ENCODE measurements around the gene ARID1B. TPM values are rescaled to one million over a fixed set of nuclear protein-coding genes. Genes with fewer than 3 reads are reported as not detected.
A peak's percentile ranks its signal among the peaks of the same experiment; 100 is the strongest.

Gene ARID1B
- total and polyA plus RNA-seq, 2 experiments from 2014 or later = 32.9 to 67.0 TPM

GRCh38 chr6:156842598-156843250 is 65.5 kb downstream of the ARID1B start:
- H3K9me2 ChIP-seq (replicated peaks; ENCODE audit: insufficient read depth) = no peaks in the 10 kb centered on the region
- H3K27ac ChIP-seq = peak overlapping the region; percentile 8
- H3K79me2 ChIP-seq = peaks cover 99% of the 10 kb centered on the region
- H3K4me3 ChIP-seq = no peak overlapping the region
- peaks cover 64% of the 10 kb centered on the region for H4K20me1 ChIP-seq (ENCODE audit: insufficient read depth, poor library complexity, severe bottlenecking)
- no peak overlapping the region for H3K4me2 ChIP-seq
- H3K27me3 ChIP-seq = no peaks in the 10 kb centered on the region
- peaks cover 36% of the 10 kb centered on the region for H3K4me1 ChIP-seq (ENCODE audit: insufficient read depth)
- WGBS (ENCODE audit: low lambda C conversion rate, missing lambda C conversion rate) = 96% methylated on average over 3 of the region's 3 CpGs
- H3K9me3 ChIP-seq (ENCODE audit: low read depth) = no peaks in the 10 kb centered on the region
- H3K36me3 ChIP-seq (replicated peaks; ENCODE audit: insufficient read depth, low read depth) = no peaks in the 10 kb centered on the region
- DNase-seq (ENCODE audit: low spot score) = no peak
- H2AFZ ChIP-seq = no peak overlapping the region
- no peak for TF ChIP-seq EZH2 (IDR thresholded peaks at IDR 0.05; ENCODE audit: borderline replicate concordance)
- TF ChIP-seq CTCF (IDR thresholded peaks at IDR 0.05; ENCODE audit: poor library complexity) = no peak
- no peak for TF ChIP-seq EZH2phosphoT487 (IDR thresholded peaks at IDR 0.05; ENCODE audit: low read depth, severe bottlenecking, unreplicated experiment)

GRCh38 chr6:156844089-156844488 is 66.9 kb downstream of the ARID1B start:
- Histone ChIP-seq H3K4me2 (no peak overlapping the region), H3K4me1 (ENCODE audit: insufficient read depth) (peaks cover 46% of the 10 kb centered on the region), H3K36me3 (replicated peaks; ENCODE audit: insufficient read depth, low read depth) (no peaks in the 10 kb centered on the region), H3K9me2 (replicated peaks; ENCODE audit: insufficient read depth) (no peaks in the 10 kb centered on the region), H3K27me3 (no peaks in the 10 kb centered on the region), H3K79me2 (peaks cover 100% of the 10 kb centered on the region), H4K20me1 (ENCODE audit: insufficient read depth, poor library complexity, severe bottlenecking) (peaks cover 75% of the 10 kb centered on the region), H3K9me3 (ENCODE audit: low read depth) (no peaks in the 10 kb centered on the region), H3K27ac (no peak overlapping the region), H2AFZ (no peak overlapping the region), H3K4me3 (no peak overlapping the region)
- DNase-seq (ENCODE audit: low spot score) = no peak
- WGBS (ENCODE audit: low lambda C conversion rate, missing lambda C conversion rate) = 78% methylated on average over 3 of the region's 3 CpGs
- TF ChIP-seq CTCF (IDR thresholded peaks at IDR 0.05; ENCODE audit: poor library complexity) = no peak
- TF ChIP-seq EZH2 (IDR thresholded peaks at IDR 0.05; ENCODE audit: borderline replicate concordance) = no peak
- no peak for TF ChIP-seq EZH2phosphoT487 (IDR thresholded peaks at IDR 0.05; ENCODE audit: low read depth, severe bottlenecking, unreplicated experiment)

GRCh38 chr6:156845454-156846155 is 68.4 kb downstream of the ARID1B start:
- no peak overlapping the region for H3K27ac ChIP-seq
- no peaks in the 10 kb centered on the region for H3K36me3 ChIP-seq (replicated peaks; ENCODE audit: insufficient read depth, low read depth)
- H4K20me1 ChIP-seq (ENCODE audit: insufficient read depth, poor library complexity, severe bottlenecking) = peaks cover 82% of the 10 kb centered on the region
- DNase-seq (ENCODE audit: low spot score) = no peak
- no peak overlapping the region for H2AFZ ChIP-seq
- no peak overlapping the region for H3K4me2 ChIP-seq
- no peaks in the 10 kb centered on the region for H3K9me2 ChIP-seq (replicated peaks; ENCODE audit: insufficient read depth)
- peaks cover 100% of the 10 kb centered on the region for H3K79me2 ChIP-seq
- H3K9me3 ChIP-seq (ENCODE audit: low read depth) = no peaks in the 10 kb centered on the region
- WGBS (ENCODE audit: low lambda C conversion rate, missing lambda C conversion rate) = 94% methylated on average over 6 of the region's 6 CpGs
- peaks cover 40% of the 10 kb centered on the region for H3K4me1 ChIP-seq (ENCODE audit: insufficient read depth)
- no peaks in the 10 kb centered on the region for H3K27me3 ChIP-seq
- no peak overlapping the region for H3K4me3 ChIP-seq
- TF ChIP-seq EZH2 (IDR thresholded peaks at IDR 0.05; ENCODE audit: borderline replicate concordance) (no peak), EZH2phosphoT487 (IDR thresholded peaks at IDR 0.05; ENCODE audit: low read depth, severe bottlenecking, unreplicated experiment) (no peak), CTCF (IDR thresholded peaks at IDR 0.05; ENCODE audit: poor library complexity) (no peak)
